H1 (cell line): ENCODE measurements around the gene TRAPPC6A. TPM values are rescaled to one million over a fixed set of nuclear protein-coding genes. Genes with fewer than 3 reads are reported as not detected.

ENCODE experiments used
- BCL11A ChIP-seq, 2 experiments: IDR thresholded peaks; one replicate each; pipeline ENCODE4 v1.6.1; 2011; ENCODE audit warnings: low read depth in 2 of 2, low read length in 2 of 2, mild to moderate bottlenecking in 2 of 2
- CREB1 ChIP-seq: IDR thresholded peaks from 2 replicates; pipeline ENCODE4 v1.6.1; 2012; ENCODE audit warnings: inconsistent platforms
- CTBP2 ChIP-seq: IDR thresholded peaks from 2 replicates; pipeline ENCODE4 v1.7.0; 2011; ENCODE audit warnings: borderline replicate concordance, mild to moderate bottlenecking, moderate library complexity, mixed read lengths, low read length; ENCODE audit not compliant: insufficient read depth, insufficient read length
- HDAC6 ChIP-seq: IDR thresholded peaks from one replicate; pipeline ENCODE4 v1.7.1; 2012; ENCODE audit warnings: low read depth, mild to moderate bottlenecking, inconsistent platforms, low read length, moderate library complexity
- NRF1 ChIP-seq: IDR thresholded peaks from 2 replicates; pipeline ENCODE4 v1.6.1; 2011; ENCODE audit warnings: mild to moderate bottlenecking, low read depth, low read length, improper control_type of control experiment
- polyA plus RNA-seq, 7 experiments: library from polyadenylated mRNA; depleted of rRNA in 3 of 7; stranded (reverse) in 5 of 7; unstranded in 2 of 7; fragments of >200 nt in 5 of 7; fragments of 200-250 nt in 2 of 7; gene quantifications; 1 replicate in 5 of 7; 2 replicates in 1 of 7; 4 replicates in 1 of 7; pipeline versions ENCODE4 v1.2.1 to v1.2.3, GENCODE V29; 2011 to 2013; ENCODE audit warnings: missing spikeins in 2 of 7, mixed read lengths in 2 of 7
- total RNA-seq: library from RNA; stranded (reverse); fragmentation: NEBNext Ultra II Directional; extraction: Animal tissue kit (Norgen Biotek cat#: 25700); gene quantifications from 2 replicates; pipeline ENCODE4 v1.2.1, GENCODE V29; 2021

Gene TRAPPC6A
- total and polyA plus RNA-seq, 2 of the 8 experiments (the other 6 are each of a cell fraction or from before 2014, with no cell fraction given): 31.8 to 130 TPM

DNA sequence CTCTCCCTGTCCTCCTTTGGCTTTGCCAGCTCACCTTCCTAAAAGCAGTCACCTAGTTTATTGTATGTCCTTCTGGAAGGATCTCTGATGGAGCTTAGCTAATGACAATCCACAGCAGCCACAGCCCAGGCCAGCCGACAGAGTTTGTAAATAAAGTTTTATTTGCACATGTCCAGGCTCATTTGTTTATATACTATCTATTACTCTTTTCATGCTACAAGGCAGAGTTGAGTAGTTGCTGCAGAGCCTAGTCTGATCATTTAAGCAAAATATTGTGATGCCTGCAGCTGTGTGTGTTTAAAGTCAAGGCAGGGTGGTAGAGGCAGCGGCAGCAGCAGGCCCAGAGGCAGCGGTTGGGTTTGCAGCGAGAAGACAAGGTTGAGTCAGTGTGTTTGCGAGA, 49.9 kb downstream of the TRAPPC6A start (continued):
- TF ChIP-seq NRF1 (no peak), BCL11A (IDR thresholded peaks at IDR 0.05; ENCODE audit: low read depth in 2 of 2, low read length in 2 of 2) (no peak), HDAC6 (no peak), CREB1 (no peak), CTBP2 (no peak)
